Stomach (tissue), 9 donors: Measurements from ENCODE around the gene OTX2. TPM values are rescaled to one million over a fixed set of nuclear protein-coding genes. Genes with fewer than 3 reads are reported as not detected.

Source experiments
- DNase-seq, 2 donors: peaks; one replicate each; pipeline versions ENCODE4 v3.0.0 to v3.0.0-alpha.2; 2013 to 2019
- H3K27ac ChIP-seq, 5 donors: fragments of 200-600 bp in 4 of 5; sonication (generic) in 4 of 5; one replicate each; pipeline ENCODE4 v1.5.1; 2013 to 2019; ENCODE audit warnings: mild to moderate bottlenecking in 1 of 5, moderate library complexity in 1 of 5
- H3K27me3 ChIP-seq, 3 donors: fragments of 200-600 bp; sonication (generic); one replicate each; pipeline ENCODE4 v1.5.1; 2017 to 2019; ENCODE audit warnings: mixed run types in 1 of 3
- H3K36me3 ChIP-seq, 4 donors: fragments of 200-600 bp; sonication (generic); 1 replicate in 3 of 4; 2 replicates in 1 of 4; pipeline ENCODE4 v1.5.1; 2016 to 2019
- H3K4me1 ChIP-seq, 4 donors: fragments of 200-600 bp; sonication (generic); one replicate each; pipeline ENCODE4 v1.5.1; 2016 to 2019
- H3K4me3 ChIP-seq, 4 donors: fragments of 200-600 bp; sonication (generic) in 3 of 4; one replicate each; pipeline ENCODE4 v1.5.1; 2016 to 2019; ENCODE audit warnings: mild to moderate bottlenecking in 1 of 4
- H3K9me3 ChIP-seq, 4 donors: fragments of 200-600 bp; sonication (generic); one replicate each; pipeline ENCODE4 v1.5.1; 2016 to 2019
- EP300 ChIP-seq: sonication (generic); formaldehyde crosslinking; IDR thresholded peaks from one replicate; pipeline ENCODE4 v1.6.1; 2017; ENCODE audit warnings: antibody characterized with exemption
- POLR2A ChIP-seq, 4 donors: fragments of 450-650 bp; IDR thresholded peaks; one replicate each; pipeline ENCODE4 v1.6.1; 2016; ENCODE audit warnings: antibody characterized with exemption in 4 of 4, control low read depth in 2 of 4, mild to moderate bottlenecking in 1 of 4, moderate library complexity in 1 of 4
- POLR2AphosphoS5 ChIP-seq, 3 donors: sonication (generic); formaldehyde crosslinking; IDR thresholded peaks; one replicate each; pipeline ENCODE4 v1.6.1; 2016; ENCODE audit warnings: antibody characterized with exemption in 3 of 3
- WGBS, 5 donors: extraction: QIAGEN DNeasy Blood & Tissue Kit in 3 of 5; methylation state at CpG; one replicate each; pipeline versions ENCODE4 v1.1.5 to v1.1.7; 2013 to 2018; 5-methylcytosine and 5-hydroxymethylcytosine counted together
- intact Hi-C: fragments of 100-400 bp; cut with DNase I; formaldehyde crosslinking; loops from one replicate; pipeline ENCODE4 v1.15.1; 2023; ENCODE audit warnings: low total_unique reads
- polyA plus RNA-seq, 3 donors: library from polyadenylated mRNA; stranded (reverse); fragments of 200-250 nt; gene quantifications; one replicate each; pipeline ENCODE4 v1.2.3, GENCODE V29; 2013
- total RNA-seq, 5 donors: library from RNA; depleted of rRNA; stranded (reverse); fragments of >200 nt; gene quantifications; one replicate each; pipeline versions ENCODE4 v1.1.0 to v1.2.3, GENCODE V29; 2014 to 2016
- TF ChIP-seq, protein P1 (sequence below), 7 experiments: fragments of 450-650 bp in 4 of 7; fragments of 200-600 bp in 3 of 7; sonication (generic) in 3 of 7; IDR thresholded peaks; one replicate each; pipeline ENCODE4 v1.5.1; 2016 to 2019; ENCODE audit warnings: antibody characterized with exemption in 7 of 7, control low read depth in 2 of 7, mild to moderate bottlenecking in 1 of 7
- donor health status: healthy with polysubstance abuse.
- donor health status: Bipolar disorder and iron deficiency.
- donor health status: healthy.

OTX2 gene
- total and polyA plus RNA-seq, 8 donors = not detected

GRCh38 chr14:56796259-56796658 lies 14.0 kb downstream of the OTX2 start:
- TF ChIP-seq, protein P1, sequence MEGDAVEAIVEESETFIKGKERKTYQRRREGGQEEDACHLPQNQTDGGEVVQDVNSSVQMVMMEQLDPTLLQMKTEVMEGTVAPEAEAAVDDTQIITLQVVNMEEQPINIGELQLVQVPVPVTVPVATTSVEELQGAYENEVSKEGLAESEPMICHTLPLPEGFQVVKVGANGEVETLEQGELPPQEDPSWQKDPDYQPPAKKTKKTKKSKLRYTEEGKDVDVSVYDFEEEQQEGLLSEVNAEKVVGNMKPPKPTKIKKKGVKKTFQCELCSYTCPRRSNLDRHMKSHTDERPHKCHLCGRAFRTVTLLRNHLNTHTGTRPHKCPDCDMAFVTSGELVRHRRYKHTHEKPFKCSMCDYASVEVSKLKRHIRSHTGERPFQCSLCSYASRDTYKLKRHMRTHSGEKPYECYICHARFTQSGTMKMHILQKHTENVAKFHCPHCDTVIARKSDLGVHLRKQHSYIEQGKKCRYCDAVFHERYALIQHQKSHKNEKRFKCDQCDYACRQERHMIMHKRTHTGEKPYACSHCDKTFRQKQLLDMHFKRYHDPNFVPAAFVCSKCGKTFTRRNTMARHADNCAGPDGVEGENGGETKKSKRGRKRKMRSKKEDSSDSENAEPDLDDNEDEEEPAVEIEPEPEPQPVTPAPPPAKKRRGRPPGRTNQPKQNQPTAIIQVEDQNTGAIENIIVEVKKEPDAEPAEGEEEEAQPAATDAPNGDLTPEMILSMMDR (IDR thresholded peaks at IDR 0.05) = no peak
- no peak for TF ChIP-seq POLR2A (IDR thresholded peaks at IDR 0.05)
- TF ChIP-seq POLR2AphosphoS5 (IDR thresholded peaks at IDR 0.05) = no peak
- no peak for TF ChIP-seq EP300
- Histone ChIP-seq H3K36me3 (no peaks in the 10 kb centered on the region), H3K4me1 (peaks cover 12 to 43% (median 28%) of the 10 kb centered on the region in 4 donors), H3K9me3 (peaks cover 0 to 14% (median 2%) of the 10 kb centered on the region in 4 donors), H3K4me3 (no peak overlapping the region), H3K27ac (no peak overlapping the region), H3K27me3 (peaks cover 27 to 100% (median 75%) of the 10 kb centered on the region in 3 donors)
- intact Hi-C loops = no loop called here
- 21 to 31% (median 29%) methylated on average over 4 of the region's 4 CpGs for WGBS, 5 donors
- no peak for DNase-seq

- no peak for DNase-seq
- TF ChIP-seq POLR2AphosphoS5 (IDR thresholded peaks at IDR 0.05) (no peak), EP300 (no peak), POLR2A (IDR thresholded peaks at IDR 0.05) (no peak)
- TF ChIP-seq, protein P1 (IDR thresholded peaks at IDR 0.05) = no peak
- peaks cover 0 to 14% (median 2%) of the 10 kb centered on the region in 4 donors for H3K9me3 ChIP-seq
- intact Hi-C loops = no loop called here
- no peak overlapping the region for H3K27ac ChIP-seq
- peaks cover 27 to 95% (median 68%) of the 10 kb centered on the region in 3 donors for H3K27me3 ChIP-seq
- 8 to 12% (median 11%) methylated on average over 13 to 17 of the region's 17 CpGs for WGBS, 5 donors
- H3K4me3 ChIP-seq = no peak overlapping the region
- no peaks in the 10 kb centered on the region for H3K36me3 ChIP-seq
- peaks cover 12 to 43% (median 28%) of the 10 kb centered on the region in 4 donors for H3K4me1 ChIP-seq
Measured at GRCh38 chr14:56795284-56795622, 15.0 kb downstream of the OTX2 start.

- intact Hi-C loops = no loop called here
Measured at GRCh38 chr14:56794557-56795283, 15.6 kb downstream of the OTX2 start.

GRCh38 chr14:56794088-56794556 lies 16.2 kb downstream of the OTX2 start:
- H3K4me1 ChIP-seq = peaks cover 12 to 41% (median 28%) of the 10 kb centered on the region in 4 donors
- WGBS, 5 donors = 9 to 16% (median 13%) methylated on average over 16 to 33 of the region's 33 CpGs
- peaks cover 0 to 14% (median 2%) of the 10 kb centered on the region in 4 donors for H3K9me3 ChIP-seq
- peaks cover 27 to 90% (median 58%) of the 10 kb centered on the region in 3 donors for H3K27me3 ChIP-seq
- DNase-seq = no peak
- TF ChIP-seq, protein P1 (IDR thresholded peaks at IDR 0.05) = no peak
- TF ChIP-seq POLR2A (IDR thresholded peaks at IDR 0.05) (no peak), EP300 (no peak), POLR2AphosphoS5 (IDR thresholded peaks at IDR 0.05) (no peak)
- H3K4me3 ChIP-seq = peak overlapping the region in 1 of 4 donors; percentile 9
- intact Hi-C loops = no loop called here
- H3K27ac ChIP-seq = no peak overlapping the region
- H3K36me3 ChIP-seq = no peaks in the 10 kb centered on the region

More at GRCh38 chr14:56794557-56795283, 15.6 kb downstream of the OTX2 start:
- TF ChIP-seq EP300 (no peak), POLR2A (IDR thresholded peaks at IDR 0.05) (no peak), POLR2AphosphoS5 (IDR thresholded peaks at IDR 0.05) (no peak)
- TF ChIP-seq, protein P1 (IDR thresholded peaks at IDR 0.05) = no peak
- Histone ChIP-seq H3K36me3 (no peaks in the 10 kb centered on the region), H3K4me1 (peaks cover 12 to 43% (median 28%) of the 10 kb centered on the region in 4 donors), H3K27ac (no peak overlapping the region), H3K27me3 (peaks cover 27 to 92% (median 63%) of the 10 kb centered on the region in 3 donors), H3K4me3 (peak overlapping the region in 1 of 4 donors; percentile 9), H3K9me3 (peaks cover 0 to 14% (median 2%) of the 10 kb centered on the region in 4 donors)
- WGBS, 5 donors = 1 to 9% (median 5%) methylated on average over 28 to 56 of the region's 56 CpGs
- no peak for DNase-seq
